Measurements from ENCODE around the gene CHRNA3.

The CHRNA3 gene

DNA sequence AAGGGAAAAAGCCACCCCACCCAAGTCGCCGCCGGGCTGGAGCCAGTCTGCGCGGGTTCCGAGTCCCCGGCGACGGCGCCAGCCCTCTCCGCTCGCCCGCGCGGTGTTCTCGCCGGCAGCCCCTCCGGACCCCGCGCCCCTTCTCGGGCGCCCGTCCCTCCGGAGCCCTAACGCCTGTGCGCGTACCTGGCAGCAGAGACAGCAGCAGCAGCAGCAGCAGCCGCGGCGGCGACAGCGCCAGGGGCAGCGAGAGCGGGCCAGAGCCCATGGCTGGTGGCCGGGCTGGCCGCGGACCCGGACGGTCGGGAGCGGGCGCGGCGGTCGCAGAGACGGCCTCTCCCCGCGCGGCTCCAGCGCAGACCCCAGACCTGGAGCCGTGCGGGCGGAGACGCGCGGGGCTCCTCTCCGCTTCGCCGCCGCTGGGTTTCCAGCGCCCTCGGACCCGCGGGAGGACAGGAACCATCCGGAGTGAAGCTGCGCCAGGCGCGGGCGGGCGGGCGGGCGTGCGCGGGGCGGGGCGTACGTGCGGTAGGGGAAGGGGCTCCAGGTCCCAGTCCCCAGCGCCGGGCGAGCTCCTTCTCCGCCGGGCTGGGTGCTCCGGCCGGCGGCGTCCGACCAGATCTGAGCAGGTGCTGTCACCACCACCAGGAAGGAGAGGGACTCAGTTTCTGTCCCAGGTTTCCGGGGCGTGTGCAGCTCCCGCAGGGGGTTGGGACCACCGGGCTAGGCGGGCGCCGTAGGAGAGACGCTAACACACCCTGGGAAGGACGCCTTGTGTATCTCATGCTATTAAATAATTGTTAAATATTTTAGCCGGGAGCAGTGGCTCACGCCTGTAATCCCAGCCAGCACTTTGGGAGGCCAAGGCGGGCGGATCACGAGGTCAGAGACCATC lies at the start of gene CHRNA3:
Gene CHRNA3, minus strand, starts transcription at position 470 of the 895 bp plus-strand sequence. Its CDS starts 202 bp downstream, at position 268.
- no peak for DNase-seq
- in situ Hi-C loops (cut with HindIII; ENCODE audit: low pct_ligation_motif_present, low sequenced_read_pairs) = no loop called here
- Histone ChIP-seq H3K4me3 (ENCODE audit: low read depth, low read length) (peak within 1 kb of the TSS; percentile 15), H3K27ac (no peak within 1 kb of the TSS), H3K36me3 (replicated peaks) (no peaks in the 10 kb centered on the region), H3K27me3 (replicated peaks) (peaks cover 44% of the 10 kb centered on the region)
- no peak for TF ChIP-seq CTCF (IDR thresholded peaks at IDR 0.05; ENCODE audit: low read depth, low read length, missing control alignments)

DNA sequence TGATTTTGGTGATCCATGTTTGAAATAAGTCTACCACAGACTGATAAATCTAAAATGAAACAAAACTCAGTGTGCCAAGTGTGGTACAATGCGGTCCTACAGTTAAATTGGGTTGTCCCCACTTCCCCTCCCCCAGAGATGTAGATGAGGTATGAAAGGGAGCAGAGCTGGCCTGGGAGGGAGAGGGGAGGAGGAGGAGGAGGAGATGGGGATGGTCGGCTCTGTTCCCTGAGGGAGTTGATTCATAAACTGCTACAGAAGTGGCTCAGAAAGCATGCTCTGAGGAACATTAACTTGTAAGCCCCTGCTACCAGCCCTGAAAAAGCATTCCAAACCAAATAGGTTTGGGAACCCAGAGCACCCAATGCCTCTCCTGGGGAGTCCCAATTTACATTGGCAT lies 48.2 kb upstream of the CHRNA3 start:
- Histone ChIP-seq H3K36me3 (replicated peaks) (no peaks in the 10 kb centered on the region), H3K4me3 (ENCODE audit: low read depth, low read length) (no peak overlapping the region), H3K27ac (no peak overlapping the region), H3K27me3 (replicated peaks) (no peaks in the 10 kb centered on the region)
- no peak for TF ChIP-seq CTCF (IDR thresholded peaks at IDR 0.05; ENCODE audit: low read depth, low read length, missing control alignments)
- in situ Hi-C loops (cut with HindIII; ENCODE audit: low pct_ligation_motif_present, low sequenced_read_pairs) = no loop called here
- no peak for DNase-seq

DNA sequence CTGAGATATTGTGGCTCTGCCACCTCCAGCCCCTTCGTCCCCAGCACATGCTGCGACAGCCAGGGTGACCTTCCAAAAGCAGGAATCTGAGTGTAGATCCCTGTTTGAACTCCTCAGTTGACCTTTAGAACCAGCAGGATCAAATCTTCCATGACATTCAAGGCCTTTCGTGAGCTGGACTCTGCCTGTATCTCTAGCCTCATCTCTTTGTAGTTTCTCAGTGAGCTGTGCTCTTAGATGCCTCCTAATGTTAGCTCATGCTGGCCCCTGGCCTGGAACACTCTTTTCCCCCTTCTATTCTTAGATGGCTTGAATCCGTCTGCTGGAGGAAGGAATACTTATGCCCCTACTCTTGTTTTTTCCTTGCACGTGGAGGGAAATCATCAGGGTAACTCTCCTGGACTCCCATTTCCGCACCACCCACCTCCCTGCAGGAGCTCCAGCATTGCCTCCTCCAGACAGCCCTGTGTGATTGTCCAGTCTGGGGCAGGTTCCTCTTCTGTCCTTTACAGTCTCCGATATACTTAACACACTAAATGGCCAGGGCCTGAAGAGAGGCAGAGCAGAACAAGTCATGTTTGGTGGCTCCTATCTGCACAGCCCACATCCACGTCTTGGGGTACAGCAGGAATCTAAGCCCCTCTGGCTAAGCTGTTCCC lies 46.9 kb upstream of the CHRNA3 start:
- in situ Hi-C loops (cut with HindIII; ENCODE audit: low pct_ligation_motif_present, low sequenced_read_pairs) = no loop called here
- no peaks in the 10 kb centered on the region for H3K36me3 ChIP-seq (replicated peaks)
- TF ChIP-seq CTCF (IDR thresholded peaks at IDR 0.05; ENCODE audit: low read depth, low read length, missing control alignments) = no peak
- DNase-seq = no peak
- H3K27ac ChIP-seq = no peak overlapping the region
- H3K4me3 ChIP-seq (ENCODE audit: low read depth, low read length) = no peak overlapping the region
- no peaks in the 10 kb centered on the region for H3K27me3 ChIP-seq (replicated peaks)

GRCh38 chr15:78666010-78666409 lies 45.2 kb upstream of the CHRNA3 start:
- Histone ChIP-seq H3K27me3 (replicated peaks) (no peaks in the 10 kb centered on the region), H3K4me3 (ENCODE audit: low read depth, low read length) (no peak overlapping the region), H3K27ac (no peak overlapping the region), H3K36me3 (replicated peaks) (no peaks in the 10 kb centered on the region)
- in situ Hi-C loops (cut with HindIII; ENCODE audit: low pct_ligation_motif_present, low sequenced_read_pairs) = no loop called here
- TF ChIP-seq CTCF (IDR thresholded peaks at IDR 0.05; ENCODE audit: low read depth, low read length, missing control alignments) = no peak
- DNase-seq = no peak

DNA sequence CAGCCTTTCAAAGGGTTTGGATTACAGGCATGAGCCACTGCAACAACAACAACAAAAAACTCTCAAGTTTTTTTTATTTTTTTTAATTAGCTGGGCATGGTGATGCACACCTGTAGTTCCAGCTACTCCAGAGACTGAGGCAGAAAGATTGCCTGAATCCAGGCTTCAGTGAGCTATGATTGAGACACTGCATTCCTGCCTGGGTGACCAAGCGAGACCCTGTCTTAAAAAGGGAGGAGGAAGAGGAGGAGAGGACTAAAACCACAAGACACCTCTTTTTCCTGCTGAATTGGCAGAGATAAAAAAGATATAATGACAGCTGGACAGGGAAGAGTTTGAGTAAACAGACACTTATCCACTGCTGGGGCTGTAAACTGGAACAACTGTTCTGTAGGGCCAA lies 42.9 kb upstream of the CHRNA3 start:
- no peak for DNase-seq
- Histone ChIP-seq H3K27ac (no peak overlapping the region), H3K36me3 (replicated peaks) (no peaks in the 10 kb centered on the region), H3K27me3 (replicated peaks) (no peaks in the 10 kb centered on the region), H3K4me3 (ENCODE audit: low read depth, low read length) (no peak overlapping the region)
- TF ChIP-seq CTCF (IDR thresholded peaks at IDR 0.05; ENCODE audit: low read depth, low read length, missing control alignments) = no peak
- in situ Hi-C loops (cut with HindIII; ENCODE audit: low pct_ligation_motif_present, low sequenced_read_pairs) = no loop called here
